Ovary (tissue), 3 donors: ENCODE data around the gene LMAN2.

Experiments
- POLR2A ChIP-seq: fragments of 450-650 bp; IDR thresholded peaks from one replicate; pipeline ENCODE4 v1.6.1; 2017; ENCODE audit warnings: antibody characterized with exemption, mild to moderate bottlenecking, moderate library complexity
- TF ChIP-seq, protein P1 (sequence below), 3 donors: fragments of 450-650 bp in 2 of 3; fragments of 200-600 bp in 1 of 3; IDR thresholded peaks; one replicate each; pipeline versions ENCODE4 v1.5.1 to v1.8.0; 2016 to 2022; ENCODE audit warnings: antibody characterized with exemption in 3 of 3, mild to moderate bottlenecking in 1 of 3
- donor health status: DM: no; HTN: no; CAD: no.

DNA sequence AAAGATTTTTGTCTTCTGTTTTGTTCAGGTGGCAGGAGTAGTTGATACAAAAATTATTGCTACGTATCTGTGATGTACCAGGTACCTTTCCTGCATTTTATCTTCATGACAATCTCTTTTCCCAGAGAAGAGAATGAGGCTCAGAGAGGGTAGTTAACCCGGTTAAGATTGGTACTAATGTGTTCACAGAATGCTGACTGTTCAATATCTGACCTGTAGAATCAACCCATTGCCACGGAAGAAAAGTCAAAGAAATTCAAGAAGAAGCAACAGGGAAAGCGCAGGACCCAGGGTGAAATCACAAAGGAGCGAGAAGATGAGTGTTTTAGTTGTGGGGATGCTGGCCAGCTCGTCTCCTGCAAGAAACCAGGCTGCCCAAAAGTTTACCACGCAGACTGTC, 59.7 kb downstream of the LMAN2 start:
- TF ChIP-seq, protein P1, sequence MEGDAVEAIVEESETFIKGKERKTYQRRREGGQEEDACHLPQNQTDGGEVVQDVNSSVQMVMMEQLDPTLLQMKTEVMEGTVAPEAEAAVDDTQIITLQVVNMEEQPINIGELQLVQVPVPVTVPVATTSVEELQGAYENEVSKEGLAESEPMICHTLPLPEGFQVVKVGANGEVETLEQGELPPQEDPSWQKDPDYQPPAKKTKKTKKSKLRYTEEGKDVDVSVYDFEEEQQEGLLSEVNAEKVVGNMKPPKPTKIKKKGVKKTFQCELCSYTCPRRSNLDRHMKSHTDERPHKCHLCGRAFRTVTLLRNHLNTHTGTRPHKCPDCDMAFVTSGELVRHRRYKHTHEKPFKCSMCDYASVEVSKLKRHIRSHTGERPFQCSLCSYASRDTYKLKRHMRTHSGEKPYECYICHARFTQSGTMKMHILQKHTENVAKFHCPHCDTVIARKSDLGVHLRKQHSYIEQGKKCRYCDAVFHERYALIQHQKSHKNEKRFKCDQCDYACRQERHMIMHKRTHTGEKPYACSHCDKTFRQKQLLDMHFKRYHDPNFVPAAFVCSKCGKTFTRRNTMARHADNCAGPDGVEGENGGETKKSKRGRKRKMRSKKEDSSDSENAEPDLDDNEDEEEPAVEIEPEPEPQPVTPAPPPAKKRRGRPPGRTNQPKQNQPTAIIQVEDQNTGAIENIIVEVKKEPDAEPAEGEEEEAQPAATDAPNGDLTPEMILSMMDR (IDR thresholded peaks at IDR 0.05): no peak
- no peak for TF ChIP-seq POLR2A
